Subcutaneous adipose tissue (tissue), 4 donors: ENCODE results near the gene C2orf68. TPM values are rescaled to one million over a fixed set of nuclear protein-coding genes. Genes with fewer than 3 reads are reported as not detected.

Source experiments
- total RNA-seq, 4 donors: library from RNA; depleted of rRNA; stranded (reverse); fragments of >200 nt; gene quantifications; one replicate each; pipeline ENCODE4 v1.1.0, GENCODE V29; 2016
- TF ChIP-seq, protein P1 (sequence below): fragments of 450-650 bp; IDR thresholded peaks from one replicate; pipeline ENCODE4 v1.5.1; 2016; ENCODE audit warnings: low read depth, mild to moderate bottlenecking, control low read depth, antibody characterized with exemption, moderate library complexity

C2orf68 gene
- total RNA-seq, 4 donors from 2014 or later: 10.1 to 16.7 (median 15.7) TPM

DNA sequence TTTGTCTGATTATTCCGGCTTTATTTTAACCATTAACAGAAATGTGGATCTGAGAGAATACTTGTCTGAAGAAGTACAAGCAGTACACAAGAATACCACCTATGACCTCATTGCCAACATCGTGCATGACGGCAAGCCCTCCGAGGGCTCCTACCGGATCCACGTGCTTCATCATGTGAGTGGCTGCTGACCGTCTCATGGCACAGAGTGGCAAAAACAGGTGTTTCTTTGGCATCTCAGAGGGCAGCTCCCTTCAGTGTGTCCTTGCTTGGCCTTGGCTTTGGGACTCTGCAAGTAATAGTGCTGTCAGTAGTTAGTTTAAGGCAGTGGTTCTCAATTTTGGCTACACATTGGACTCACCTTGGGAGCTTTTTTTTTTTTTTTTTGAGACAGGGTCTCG lies 33.0 kb upstream of the C2orf68 start:
- TF ChIP-seq, protein P1, sequence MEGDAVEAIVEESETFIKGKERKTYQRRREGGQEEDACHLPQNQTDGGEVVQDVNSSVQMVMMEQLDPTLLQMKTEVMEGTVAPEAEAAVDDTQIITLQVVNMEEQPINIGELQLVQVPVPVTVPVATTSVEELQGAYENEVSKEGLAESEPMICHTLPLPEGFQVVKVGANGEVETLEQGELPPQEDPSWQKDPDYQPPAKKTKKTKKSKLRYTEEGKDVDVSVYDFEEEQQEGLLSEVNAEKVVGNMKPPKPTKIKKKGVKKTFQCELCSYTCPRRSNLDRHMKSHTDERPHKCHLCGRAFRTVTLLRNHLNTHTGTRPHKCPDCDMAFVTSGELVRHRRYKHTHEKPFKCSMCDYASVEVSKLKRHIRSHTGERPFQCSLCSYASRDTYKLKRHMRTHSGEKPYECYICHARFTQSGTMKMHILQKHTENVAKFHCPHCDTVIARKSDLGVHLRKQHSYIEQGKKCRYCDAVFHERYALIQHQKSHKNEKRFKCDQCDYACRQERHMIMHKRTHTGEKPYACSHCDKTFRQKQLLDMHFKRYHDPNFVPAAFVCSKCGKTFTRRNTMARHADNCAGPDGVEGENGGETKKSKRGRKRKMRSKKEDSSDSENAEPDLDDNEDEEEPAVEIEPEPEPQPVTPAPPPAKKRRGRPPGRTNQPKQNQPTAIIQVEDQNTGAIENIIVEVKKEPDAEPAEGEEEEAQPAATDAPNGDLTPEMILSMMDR: no peak

DNA sequence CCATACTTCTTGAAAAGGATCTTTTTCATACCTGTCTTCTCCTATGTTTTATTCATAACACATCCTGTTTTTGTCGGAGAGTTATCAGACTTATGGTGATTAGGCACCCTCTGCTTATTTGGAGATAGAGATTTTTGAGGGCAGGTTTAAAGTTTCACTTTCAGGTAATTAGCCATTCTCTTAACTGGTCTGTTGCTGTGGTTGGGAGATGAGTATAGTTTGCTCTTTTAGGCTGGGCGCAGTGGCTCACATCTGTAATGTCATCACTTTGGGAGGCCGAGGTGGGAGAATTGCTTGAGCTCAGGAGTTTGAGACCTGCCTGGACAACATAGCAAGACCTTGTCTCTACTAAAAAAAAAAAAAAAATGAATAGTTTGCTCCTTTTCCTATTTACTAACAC lies 30.9 kb upstream of the C2orf68 start:
- TF ChIP-seq, protein P1: no peak

DNA sequence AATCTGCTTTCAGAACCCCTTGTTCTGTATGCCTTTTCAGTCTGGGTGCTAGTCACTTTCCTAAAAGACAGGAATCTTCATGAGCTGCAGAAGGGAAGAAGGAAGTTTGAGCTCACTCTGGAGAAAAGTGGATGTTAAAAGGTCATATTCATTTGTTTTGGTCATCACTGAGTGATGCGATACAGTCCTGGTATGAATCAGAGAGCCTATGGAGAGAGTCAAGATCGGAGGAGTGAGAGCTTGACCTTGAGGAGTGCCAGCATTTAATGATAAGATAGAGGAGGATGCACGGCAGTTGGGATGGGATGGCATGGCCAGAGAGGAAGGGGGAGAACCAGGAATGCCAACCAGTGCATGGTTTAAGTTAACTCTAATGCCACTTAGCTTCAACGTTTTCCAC lies 23.8 kb upstream of the C2orf68 start:
- TF ChIP-seq, protein P1: no peak

DNA sequence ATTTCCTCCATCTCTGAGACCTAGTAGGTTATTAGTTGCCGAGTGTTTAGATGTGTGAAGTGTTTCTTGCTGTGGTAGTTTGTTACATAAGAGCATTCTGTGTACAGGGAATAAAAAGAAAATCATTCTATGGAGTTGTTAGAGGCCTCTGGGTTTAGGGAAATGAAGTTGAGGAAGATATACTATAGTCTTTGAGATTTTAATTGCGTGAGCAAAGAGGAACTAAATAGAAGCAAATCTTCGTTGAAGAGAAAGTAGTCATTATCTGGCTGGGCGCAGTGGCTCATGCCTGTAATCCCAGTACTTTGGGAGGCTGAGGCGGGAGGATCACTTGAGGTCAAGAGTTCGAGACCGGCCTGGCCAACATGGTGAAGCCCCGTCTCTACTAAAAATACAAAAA lies 23.1 kb upstream of the C2orf68 start:
- TF ChIP-seq, protein P1: no peak

DNA sequence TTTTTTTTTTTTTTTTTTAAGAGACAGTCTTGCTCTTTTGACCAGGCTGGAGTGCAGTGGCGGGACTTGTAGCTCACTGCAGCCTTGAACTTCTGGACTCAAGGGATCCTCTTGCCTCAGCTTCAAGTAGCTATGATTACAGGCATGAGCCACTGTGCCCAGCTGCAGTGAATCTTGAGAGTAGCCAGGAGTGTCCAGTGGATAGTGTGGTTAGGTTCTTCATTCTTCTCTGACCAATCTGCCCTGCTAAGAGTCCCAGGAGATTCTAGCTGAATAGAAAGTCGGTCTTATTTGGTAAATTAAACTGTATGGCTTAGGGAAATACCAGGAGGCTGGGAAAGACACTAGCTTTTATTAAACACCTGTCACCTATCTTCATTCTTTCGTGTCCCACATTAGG lies 19.4 kb upstream of the C2orf68 start:
- TF ChIP-seq, protein P1: no peak

DNA sequence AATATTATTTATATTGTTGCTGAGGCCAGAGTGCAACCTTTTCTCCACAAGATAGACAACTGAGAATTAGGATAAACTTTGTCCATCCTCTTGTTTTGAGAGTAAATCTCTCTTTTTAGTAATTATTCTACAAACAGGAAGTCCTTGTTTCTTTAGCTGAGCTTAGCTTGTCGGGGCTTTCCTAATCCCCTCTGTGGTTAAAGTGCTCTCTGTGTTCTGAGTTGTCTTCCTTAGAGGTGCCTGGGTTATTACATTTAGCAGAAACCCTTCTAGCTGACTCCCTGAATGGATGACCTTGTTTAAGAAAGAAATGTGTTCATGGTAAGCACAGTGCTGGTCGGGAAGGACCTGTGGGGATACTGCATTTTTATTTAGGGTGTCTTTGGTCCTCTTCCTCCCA lies 16.8 kb upstream of the C2orf68 start:
- TF ChIP-seq, protein P1: no peak

DNA sequence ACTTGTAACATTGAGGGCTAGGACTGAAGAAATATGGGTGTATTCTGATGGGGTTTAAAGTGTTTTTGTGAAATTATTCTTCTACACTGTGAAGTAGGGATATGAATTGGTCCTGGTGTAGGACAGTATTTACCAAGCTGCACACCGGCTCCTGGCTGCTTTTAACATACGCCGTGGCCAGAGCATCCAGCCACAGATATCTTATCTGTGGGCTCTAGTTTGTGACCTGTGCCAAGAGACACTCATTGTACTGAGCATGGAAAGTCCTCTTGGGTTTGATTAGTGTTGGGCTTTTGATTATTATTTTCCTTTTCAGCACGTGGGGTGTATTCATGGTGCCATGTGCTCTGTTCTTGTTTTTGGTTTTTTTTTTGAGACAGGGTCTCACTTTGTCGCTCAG lies 12.1 kb upstream of the C2orf68 start:
- TF ChIP-seq, protein P1: no peak
